A673 (cell line): Measurements from ENCODE around the gene MYO5A. TPM values are rescaled to one million over a fixed set of nuclear protein-coding genes. Genes with fewer than 3 reads are reported as not detected.

Experiments used
- BruUV-seq: library from RNA; stranded (reverse); fragments of 400-500 nt; replicated peaks from 2 replicates; lab custom pipeline; 2021; lab: Mats Ljungman, UMichigan
- CTCF ChIA-PET: fragments of 300-600 bp; sonication (Branson Sonifier 250); formaldehyde crosslinking; loops from one replicate; lab custom pipeline; 2022; ENCODE audit warnings: antibody characterized with exemption; lab: Charles Lee
- POLR2A ChIA-PET: fragments of 300-600 bp; sonication (Branson Sonifier 250); formaldehyde crosslinking; loops from one replicate; lab custom pipeline; 2022; ENCODE audit warnings: antibody characterized with exemption; ENCODE audit not compliant: low non-redundant PET; lab: Charles Lee
- DNase-seq: peaks from one replicate; pipeline ENCODE4 v3.0.0-alpha.2; 2015; ENCODE audit warnings: low spot score
- H3K27ac ChIP-seq: fragments of 200-600 bp; sonication (generic); 2 replicates; pipeline ENCODE4 v1.5.1; 2016; ENCODE audit warnings: mixed run types, low read depth, mild to moderate bottlenecking, mixed read lengths, antibody characterized with exemption, low read length; ENCODE audit not compliant: poor library complexity, severe bottlenecking
- H3K27me3 ChIP-seq: fragments of 200-600 bp; sonication (generic); replicated peaks from 2 replicates; pipeline ENCODE4 v1.6.1; 2017; ENCODE audit warnings: mixed run types, low read depth, mild to moderate bottlenecking, mixed read lengths, antibody characterized with exemption, low read length; ENCODE audit not compliant: insufficient read depth, poor library complexity
- H3K36me3 ChIP-seq: fragments of 200-600 bp; sonication (generic); 2 replicates; pipeline ENCODE4 v1.6.1; 2016; ENCODE audit warnings: mixed run types, mild to moderate bottlenecking, mixed read lengths, antibody characterized with exemption, low read length; ENCODE audit not compliant: insufficient read depth, poor library complexity, severe bottlenecking
- H3K4me1 ChIP-seq: fragments of 200-600 bp; sonication (generic); 2 replicates; pipeline ENCODE4 v1.6.1; 2017; ENCODE audit warnings: mixed run types, mild to moderate bottlenecking, mixed read lengths, antibody characterized with exemption, low read length; ENCODE audit not compliant: insufficient read depth, poor library complexity, severe bottlenecking
- H3K4me3 ChIP-seq: fragments of 200-600 bp; sonication (generic); 2 replicates; pipeline ENCODE4 v1.5.1; 2016; ENCODE audit warnings: low read depth, mixed run types, mild to moderate bottlenecking, mixed read lengths, low read length; ENCODE audit not compliant: poor library complexity, severe bottlenecking
- H3K9me3 ChIP-seq: fragments of 200-600 bp; sonication (generic); 2 replicates; pipeline ENCODE4 v1.6.1; 2016; ENCODE audit warnings: mixed run types, low read depth, mild to moderate bottlenecking, mixed read lengths, antibody characterized with exemption, low read length; ENCODE audit not compliant: poor library complexity, severe bottlenecking
- EZH2 ChIP-seq: fragments of 200-600 bp; sonication (generic); IDR thresholded peaks from 2 replicates; pipeline ENCODE4 v1.6.1; 2017; ENCODE audit warnings: borderline replicate concordance, low read depth, mild to moderate bottlenecking, mixed read lengths, antibody characterized with exemption, low read length; ENCODE audit not compliant: poor library complexity, severe bottlenecking
- intact Hi-C: fragments of 100-400 bp; cut with micrococcal nuclease; formaldehyde crosslinking; loops from one replicate; pipeline ENCODE4 v1.10.0; 2022; ENCODE audit not compliant: unreplicated experiment
- total RNA-seq: library from RNA; stranded (reverse); gene quantifications from 2 replicates; pipeline ENCODE4 v1.2.3, GENCODE V29; 2021
- TF ChIP-seq, protein P1 (sequence below): fragments of 300-800, 200-600 bp; sonication (generic); conservative IDR thresholded peaks from 2 replicates; pipeline ENCODE4 v1.5.1; 2017; ENCODE audit warnings: low read depth, mild to moderate bottlenecking, antibody characterized with exemption, low read length, moderate library complexity, mixed read lengths

MYO5A gene
- total RNA-seq, 1 experiment from 2014 or later: 16.8 TPM

DNA sequence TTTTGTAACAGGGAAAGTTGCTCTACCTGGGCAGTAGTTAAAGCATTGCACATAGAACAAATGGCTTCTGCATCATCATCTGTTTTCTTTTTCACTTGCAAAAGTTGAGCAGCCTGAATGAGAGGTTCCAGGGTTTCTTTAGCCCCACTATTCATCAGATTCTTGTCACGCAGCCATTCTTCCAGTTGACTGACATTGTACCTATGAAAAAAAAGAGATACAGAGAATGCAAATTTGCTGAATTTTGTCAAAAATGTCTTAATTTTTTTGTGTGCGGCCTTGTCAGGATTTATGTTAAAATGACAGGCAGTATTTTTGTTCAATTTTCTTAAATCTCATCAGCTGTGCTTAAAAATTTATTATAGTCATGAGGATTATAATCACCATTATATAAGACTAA is 211.7 kb downstream of the MYO5A start:
- no peak for DNase-seq
- no peak overlapping the region for H3K27ac ChIP-seq
- TF ChIP-seq EZH2: no peak
- intact Hi-C loops: no loop called here
- no peaks in the 10 kb centered on the region for H3K27me3 ChIP-seq
- H3K4me3 ChIP-seq: no peak overlapping the region
- H3K4me1 ChIP-seq: no peaks in the 10 kb centered on the region
- POLR2A ChIA-PET: interaction anchor here (0.7 kb wide), 1 partner anchor 54 kb away, joined by 3 read pairs; no protein-coding TSS in a partner anchor
- BruUV-seq: no TSS peak
- no peaks in the 10 kb centered on the region for H3K9me3 ChIP-seq
- CTCF ChIA-PET: no interaction called here
- H3K36me3 ChIP-seq: no peaks in the 10 kb centered on the region

DNA sequence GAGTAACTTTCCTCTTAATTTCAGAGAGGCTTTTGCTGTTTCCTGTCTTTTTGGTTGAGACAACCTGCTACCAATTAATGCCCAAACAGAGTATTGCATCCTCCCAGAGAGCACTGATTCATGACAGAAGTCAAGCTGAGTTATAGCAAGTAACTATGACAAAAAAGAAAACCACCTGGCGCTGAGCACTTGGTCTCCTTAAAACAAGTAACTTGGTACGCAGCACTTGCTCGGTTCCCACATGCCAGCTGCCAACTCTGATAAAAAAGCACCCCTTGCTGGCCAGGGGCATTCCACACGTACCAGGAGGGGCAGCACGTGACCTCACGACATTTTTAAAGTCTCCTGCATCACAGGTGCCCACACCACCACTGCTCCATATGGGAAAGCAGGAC is 219.5 kb downstream of the MYO5A start:
- no peak overlapping the region for H3K4me3 ChIP-seq
- no peak for DNase-seq
- CTCF ChIA-PET: no interaction called here
- no peaks in the 10 kb centered on the region for H3K36me3 ChIP-seq
- intact Hi-C loops: no loop called here
- no TSS peak for BruUV-seq
- no peak for TF ChIP-seq EZH2
- TF ChIP-seq, protein P1, sequence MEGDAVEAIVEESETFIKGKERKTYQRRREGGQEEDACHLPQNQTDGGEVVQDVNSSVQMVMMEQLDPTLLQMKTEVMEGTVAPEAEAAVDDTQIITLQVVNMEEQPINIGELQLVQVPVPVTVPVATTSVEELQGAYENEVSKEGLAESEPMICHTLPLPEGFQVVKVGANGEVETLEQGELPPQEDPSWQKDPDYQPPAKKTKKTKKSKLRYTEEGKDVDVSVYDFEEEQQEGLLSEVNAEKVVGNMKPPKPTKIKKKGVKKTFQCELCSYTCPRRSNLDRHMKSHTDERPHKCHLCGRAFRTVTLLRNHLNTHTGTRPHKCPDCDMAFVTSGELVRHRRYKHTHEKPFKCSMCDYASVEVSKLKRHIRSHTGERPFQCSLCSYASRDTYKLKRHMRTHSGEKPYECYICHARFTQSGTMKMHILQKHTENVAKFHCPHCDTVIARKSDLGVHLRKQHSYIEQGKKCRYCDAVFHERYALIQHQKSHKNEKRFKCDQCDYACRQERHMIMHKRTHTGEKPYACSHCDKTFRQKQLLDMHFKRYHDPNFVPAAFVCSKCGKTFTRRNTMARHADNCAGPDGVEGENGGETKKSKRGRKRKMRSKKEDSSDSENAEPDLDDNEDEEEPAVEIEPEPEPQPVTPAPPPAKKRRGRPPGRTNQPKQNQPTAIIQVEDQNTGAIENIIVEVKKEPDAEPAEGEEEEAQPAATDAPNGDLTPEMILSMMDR: no peak
- POLR2A ChIA-PET: no interaction called here
- H3K27me3 ChIP-seq: no peaks in the 10 kb centered on the region
- H3K9me3 ChIP-seq: no peaks in the 10 kb centered on the region
- no peak overlapping the region for H3K27ac ChIP-seq
- H3K4me1 ChIP-seq: no peaks in the 10 kb centered on the region

DNA sequence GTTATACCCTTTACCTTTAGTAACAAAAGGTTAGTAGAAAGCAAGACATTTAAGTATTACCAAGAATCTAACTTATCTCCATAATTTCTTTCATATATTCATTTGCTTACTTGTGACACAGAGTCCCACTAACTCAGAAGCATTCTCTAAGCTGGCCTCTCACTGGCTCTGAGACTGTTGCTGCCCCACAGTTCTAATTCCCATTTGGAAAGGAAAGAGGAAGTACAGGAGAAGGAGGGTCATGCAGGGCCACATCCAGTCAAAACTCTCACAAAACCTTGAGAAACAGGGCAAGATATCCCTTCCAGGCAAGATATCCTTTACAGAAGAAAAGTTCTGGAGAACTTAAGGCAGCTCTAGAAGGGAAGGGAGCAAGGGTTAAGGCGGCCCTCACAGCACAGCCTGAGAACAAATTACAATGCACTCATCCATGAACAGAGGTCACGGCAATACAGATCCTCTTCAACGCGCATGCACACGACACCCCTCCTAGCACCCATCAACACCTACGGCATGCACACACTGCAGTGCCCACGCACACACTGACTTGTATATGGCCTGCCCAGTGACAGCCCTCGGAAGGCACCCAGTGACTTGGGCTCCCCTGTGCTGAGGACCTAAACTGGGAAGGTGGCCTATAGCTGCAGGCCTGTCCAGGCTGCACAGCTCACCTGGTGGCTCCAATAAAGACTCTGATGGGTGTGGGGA is 220.1 kb downstream of the MYO5A start:
- Histone ChIP-seq H3K4me3 (no peak overlapping the region), H3K9me3 (no peaks in the 10 kb centered on the region), H3K4me1 (no peaks in the 10 kb centered on the region), H3K27ac (no peak overlapping the region), H3K27me3 (no peaks in the 10 kb centered on the region), H3K36me3 (no peaks in the 10 kb centered on the region)
- TF ChIP-seq, protein P1: no peak
- no peak for TF ChIP-seq EZH2
- intact Hi-C loops: no loop called here
- no TSS peak for BruUV-seq
- ChIA-PET POLR2A (no interaction called here), CTCF (no interaction called here)
- DNase-seq: no peak

DNA sequence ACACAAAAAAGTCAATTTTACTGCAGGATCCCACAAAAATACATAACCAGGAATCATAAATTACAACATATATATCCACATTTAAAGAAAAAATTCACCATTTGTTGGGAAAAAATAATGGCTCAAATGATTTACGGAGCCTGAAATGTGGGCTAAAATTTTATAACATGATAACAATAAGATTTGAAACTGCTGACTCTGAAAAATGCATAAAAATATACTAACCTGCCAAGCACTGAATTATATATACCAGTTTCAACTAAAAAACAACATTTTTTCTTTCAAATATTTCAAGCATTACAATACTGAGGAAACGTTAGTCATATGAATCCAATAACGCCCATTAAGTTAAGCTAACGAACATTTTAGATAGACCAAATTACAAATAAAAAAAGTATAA is 220.8 kb downstream of the MYO5A start:
- no peaks in the 10 kb centered on the region for H3K27me3 ChIP-seq
- H3K4me1 ChIP-seq: no peaks in the 10 kb centered on the region
- ChIA-PET POLR2A (no interaction called here), CTCF (no interaction called here)
- no TSS peak for BruUV-seq
- H3K4me3 ChIP-seq: no peak overlapping the region
- no peak overlapping the region for H3K27ac ChIP-seq
- TF ChIP-seq, protein P1: no peak
- TF ChIP-seq EZH2: no peak
- intact Hi-C loops: no loop called here
- H3K9me3 ChIP-seq: no peaks in the 10 kb centered on the region
- no peak for DNase-seq
- no peaks in the 10 kb centered on the region for H3K36me3 ChIP-seq
